ENCODE measurements around the gene METTL5. TPM values are rescaled to one million over a fixed set of nuclear protein-coding genes. Genes with fewer than 3 reads are reported as not detected.
A peak's percentile ranks its signal among the peaks of the same experiment; 100 is the strongest.

METTL5 gene
- total and polyA plus RNA-seq, 12 donors = 55.7 to 87.3 (median 69.1) TPM

- peaks cover 0 to 6% (median 0%) of the 10 kb centered on the region in 9 donors for H3K4me1 ChIP-seq
- intact Hi-C loops (cut with DNase I) = no loop called here
- no peak for DNase-seq
- peaks cover 0 to 96% (median 60%) of the 10 kb centered on the region in 9 donors for H3K36me3 ChIP-seq
- H3K27ac ChIP-seq = no peak overlapping the region
- peak in 1 of 8 donors; percentile 29 for ATAC-seq
- no peaks in the 10 kb centered on the region for H3K27me3 ChIP-seq
- no peak overlapping the region for H3K4me3 ChIP-seq
- 60 to 76% methylated on average over 4 of the region's 4 CpGs for WGBS, 2 donors
- no peaks in the 10 kb centered on the region for H3K9me3 ChIP-seq
- no peak for TF ChIP-seq CTCF (IDR thresholded peaks at IDR 0.05)
These were observed 16.5 kb downstream of the METTL5 start for GRCh38 chr2:169808221-169808620.

GRCh38 chr2:169806586-169806985 lies 18.1 kb downstream of the METTL5 start:
- Histone ChIP-seq H3K4me3 (no peak overlapping the region), H3K27ac (no peak overlapping the region), H3K4me1 (peaks cover 0 to 10% (median 5%) of the 10 kb centered on the region in 9 donors), H3K27me3 (no peaks in the 10 kb centered on the region), H3K9me3 (no peaks in the 10 kb centered on the region), H3K36me3 (peaks cover 0 to 96% (median 46%) of the 10 kb centered on the region in 9 donors)
- no peak for TF ChIP-seq CTCF (IDR thresholded peaks at IDR 0.05)
- DNase-seq (no peak), ATAC-seq (no peak)
- intact Hi-C loops (cut with DNase I) = no loop called here

- intact Hi-C loops (cut with DNase I) = no loop called here
- WGBS, 2 donors = 94 to 97% methylated on average over 9 of the region's 9 CpGs
- TF ChIP-seq CTCF (IDR thresholded peaks at IDR 0.05) = no peak
- no peaks in the 10 kb centered on the region for H3K27me3 ChIP-seq
- ATAC-seq = no peak
- H3K27ac ChIP-seq = no peak overlapping the region
- peaks cover 0 to 27% (median 18%) of the 10 kb centered on the region in 9 donors for H3K4me1 ChIP-seq
- H3K4me3 ChIP-seq = no peak overlapping the region
- H3K9me3 ChIP-seq = no peaks in the 10 kb centered on the region
- H3K36me3 ChIP-seq = peaks cover 0 to 73% (median 18%) of the 10 kb centered on the region in 9 donors
- DNase-seq = no peak
These were observed 21.2 kb downstream of the METTL5 start for GRCh38 chr2:169803480-169803879.

- Histone ChIP-seq H3K27ac (peak within 1 kb of the TSS; percentile 39 to 90 (median 86)), H3K4me3 (peak within 1 kb of the TSS; percentile 63 to 95 (median 84)), H3K27me3 (no peaks in the 10 kb centered on the region), H3K9me3 (no peaks in the 10 kb centered on the region), H3K4me1 (peaks cover 0 to 33% (median 18%) of the 10 kb centered on the region in 9 donors), H3K36me3 (peaks cover 0 to 32% (median 4%) of the 10 kb centered on the region in 9 donors)
- peak; percentile 99 to 100 (median 100) for ATAC-seq
- 0 to 1% methylated on average over 67 of the region's 67 CpGs for WGBS, 2 donors
- DNase-seq = peak; percentile 93 to 96
- intact Hi-C loops (cut with DNase I) = loop anchor here in 3 of 10 donors (5.0 to 10.0 kb wide), 2 partner anchors 217 to 274 kb away; partner anchors contain the start of gene PPIG (in 1 of the 3)
- TF ChIP-seq CTCF (IDR thresholded peaks at IDR 0.05) = peak in 1 of 9 donors; percentile 14
These were observed 25.8 kb downstream of the METTL5 start, which contains the start of gene SSB for GRCh38 chr2:169798718-169799592. TSS of gene SSB (plus strand) at chr2:169798871. CDS start at chr2:169800961, 2,090 bp downstream.
